HCT116 (cell line): ENCODE results near the gene GJA3. TPM values are rescaled to one million over a fixed set of nuclear protein-coding genes. Genes with fewer than 3 reads are reported as not detected.

Experiments
- ATAC-seq: fragments of 200-7000 bp; cut with Tn5 transposase; 2 replicates; pipeline ENCODE4 v1.9.1; 2020; ENCODE audit warnings: mild to moderate bottlenecking, moderate library complexity
- BruUV-seq: library from RNA; stranded (reverse); fragments of 400-500 nt; replicated peaks from 2 replicates; lab custom pipeline; 2021; lab: Mats Ljungman, UMichigan
- CTCF ChIA-PET: fragments of 300-600 bp; sonication (Branson Sonifier 250); formaldehyde crosslinking; loops from one replicate; lab custom pipeline; 2021; ENCODE audit warnings: antibody characterized with exemption; lab: Charles Lee
- POLR2A ChIA-PET: fragments of 300-600, 350-600 bp; sonication (Branson Sonifier 250); formaldehyde crosslinking; loops from one replicate; lab custom pipeline; 2021; ENCODE audit warnings: antibody characterized with exemption; lab: Charles Lee
- RAD21 ChIA-PET, 2 experiments: fragments of 300-600 bp; sonication (Branson Sonifier 250); formaldehyde crosslinking; loops; one replicate each; lab custom pipeline; 2023; ENCODE audit warnings: low total read pairs in 2 of 2; ENCODE audit not compliant: uncharacterized antibody in 2 of 2, unreplicated experiment in 2 of 2, low non-redundant PET in 1 of 2; lab: Charles Lee
- DNase-seq: peaks from one replicate; pipeline ENCODE4 v3.0.0-alpha.2; 2010; ENCODE audit warnings: low read depth, low spot score
- H2AFZ ChIP-seq: fragments of 200-600 bp; shearing (Covaris generic), sonication (generic); 2 replicates; pipeline ENCODE4 v1.6.1; 2017; ENCODE audit warnings: low read depth, mixed run types, mixed read lengths, antibody characterized with exemption, low read length; ENCODE audit not compliant: poor library complexity, severe bottlenecking
- H3K27ac ChIP-seq: 2 replicates; pipeline ENCODE4 v1.5.1; 2012; ENCODE audit warnings: low read depth, low read length
- H3K27me3 ChIP-seq: fragments of 200-600 bp; sonication (generic); 2 replicates; pipeline ENCODE4 v1.6.1; 2016; ENCODE audit warnings: mixed run types, low read length, mixed read lengths; ENCODE audit not compliant: insufficient read depth
- H3K36me3 ChIP-seq, 2 experiments: fragments of 200-500 bp in 1 of 2; fragments of 200-600 bp in 1 of 2; sonication (Bioruptor generic) in 1 of 2; sonication (generic) in 1 of 2; 2 replicates each; pipeline versions ENCODE4 v1.5.1 to v1.6.1; 2014 to 2016; ENCODE audit warnings: low read length in 2 of 2, inconsistent platforms in 1 of 2, mixed read lengths in 1 of 2, mixed run types in 1 of 2; ENCODE audit not compliant: insufficient read depth in 2 of 2, control insufficient read depth in 1 of 2
- H3K4me1 ChIP-seq, 2 experiments: fragments of 200-600 bp in 1 of 2; sonication (generic) in 1 of 2; 2 replicates each; pipeline versions ENCODE4 v1.5.1 to v1.6.1; 2012 to 2017; ENCODE audit warnings: low read length in 2 of 2, inconsistent platforms in 1 of 2, mild to moderate bottlenecking in 1 of 2, mixed read lengths in 1 of 2, mixed run types in 1 of 2, moderate library complexity in 1 of 2; ENCODE audit not compliant: insufficient read depth in 2 of 2, control insufficient read depth in 1 of 2
- H3K4me2 ChIP-seq: fragments of 200-600 bp; sonication (generic); 2 replicates; pipeline ENCODE4 v1.6.1; 2017; ENCODE audit warnings: mixed run types, low read length, mixed read lengths
- H3K4me3 ChIP-seq, 2 experiments: fragments of 200-600 bp in 1 of 2; sonication (generic) in 1 of 2; replicated peaks in 1 of 2; 2 replicates each; pipeline ENCODE4 v1.5.1; 2011 to 2016; ENCODE audit warnings: low read length in 2 of 2, control low read depth in 1 of 2, low read depth in 1 of 2, mild to moderate bottlenecking in 1 of 2, mixed read lengths in 1 of 2, mixed run types in 1 of 2
- H3K79me2 ChIP-seq: fragments of 200-600 bp; sonication (generic); 2 replicates; pipeline ENCODE4 v1.6.1; 2017; ENCODE audit warnings: mild to moderate bottlenecking, mixed run types, low read length, moderate library complexity, mixed read lengths; ENCODE audit not compliant: insufficient read depth
- H3K9ac ChIP-seq: fragments of 200-600 bp; sonication (generic); 2 replicates; pipeline ENCODE4 v1.6.1; 2016; ENCODE audit warnings: low read length, mixed read lengths
- H3K9me2 ChIP-seq: fragments of 200-600 bp; sonication (generic), shearing (Covaris generic); 2 replicates; pipeline ENCODE4 v1.6.1; 2017; ENCODE audit warnings: mixed run types, mild to moderate bottlenecking, moderate library complexity; ENCODE audit not compliant: insufficient read depth
- H3K9me3 ChIP-seq, 2 experiments: fragments of 200-500 bp in 1 of 2; fragments of 200-600 bp in 1 of 2; sonication (Bioruptor generic) in 1 of 2; sonication (generic) in 1 of 2; 2 replicates each; pipeline ENCODE4 v1.6.1; 2014 to 2017; ENCODE audit warnings: low read length in 2 of 2, mixed read lengths in 2 of 2, inconsistent platforms in 1 of 2, low read depth in 1 of 2, mild to moderate bottlenecking in 1 of 2, mixed run types in 1 of 2, moderate library complexity in 1 of 2; ENCODE audit not compliant: control insufficient read depth in 1 of 2, insufficient read depth in 1 of 2
- H4K20me1 ChIP-seq: fragments of 200-600 bp; sonication (generic), shearing (Covaris generic); 2 replicates; pipeline ENCODE4 v1.6.1; 2017; ENCODE audit warnings: mixed run types, mild to moderate bottlenecking, moderate library complexity; ENCODE audit not compliant: insufficient read depth
- ATF3 ChIP-seq: IDR thresholded peaks from 2 replicates; pipeline ENCODE4 v1.6.1; 2012
- CBX3 ChIP-seq: IDR thresholded peaks from 2 replicates; pipeline ENCODE4 v1.6.1; 2012; ENCODE audit warnings: low read depth
- CEBPB ChIP-seq: IDR thresholded peaks from 2 replicates; pipeline ENCODE4 v1.6.1; 2012; ENCODE audit warnings: low read depth
- EGR1 ChIP-seq: IDR thresholded peaks from 2 replicates; pipeline ENCODE4 v1.6.1; 2012; ENCODE audit warnings: low read depth
- ELF1 ChIP-seq: IDR thresholded peaks from 2 replicates; pipeline ENCODE4 v1.6.1; 2012; ENCODE audit warnings: low read depth, borderline replicate concordance
- EZH2 ChIP-seq: fragments of 200-600 bp; sonication (generic); IDR thresholded peaks from 2 replicates; pipeline ENCODE4 v1.6.1; 2017; ENCODE audit warnings: antibody characterized with exemption, mixed run types
- EZH2phosphoT487 ChIP-seq: fragments of 200-600 bp; IDR thresholded peaks from 2 replicates; pipeline ENCODE4 v1.6.1; 2018; ENCODE audit warnings: antibody characterized with exemption, borderline replicate concordance
- MAX ChIP-seq: IDR thresholded peaks from 2 replicates; pipeline ENCODE4 v1.6.1; 2012
- POLR2A ChIP-seq: IDR thresholded peaks from 2 replicates; pipeline ENCODE4 v1.7.0; 2011; ENCODE audit warnings: borderline replicate concordance; ENCODE audit not compliant: insufficient read depth, insufficient read length; ENCODE audit errors: extremely low read depth
- POLR2AphosphoS5 ChIP-seq: IDR thresholded peaks from 2 replicates; pipeline ENCODE4 v1.6.1; 2011; ENCODE audit warnings: mild to moderate bottlenecking, low read depth, low read length, moderate library complexity
- RAD21 ChIP-seq: IDR thresholded peaks from 2 replicates; pipeline ENCODE4 v1.6.1; 2012; ENCODE audit warnings: low read depth, mild to moderate bottlenecking
- REST ChIP-seq: IDR thresholded peaks from 2 replicates; pipeline ENCODE4 v1.6.1; 2012; ENCODE audit warnings: low read depth
- SIN3A ChIP-seq: IDR thresholded peaks from 2 replicates; pipeline ENCODE4 v1.6.1; 2012; ENCODE audit warnings: low read depth
- SP1 ChIP-seq: IDR thresholded peaks from 2 replicates; pipeline ENCODE4 v1.6.1; 2012; ENCODE audit warnings: low read depth
- SRF ChIP-seq: IDR thresholded peaks from 2 replicates; pipeline ENCODE4 v1.6.1; 2012; ENCODE audit warnings: low read depth
- TCF7L2 ChIP-seq: IDR thresholded peaks from 2 replicates; pipeline ENCODE4 v1.7.0; 2011; ENCODE audit warnings: borderline replicate concordance, inconsistent platforms; ENCODE audit not compliant: insufficient read depth, insufficient read length; ENCODE audit errors: extremely low read depth
- ZFX ChIP-seq: fragments of 450-650 bp; IDR thresholded peaks from 2 replicates; pipeline ENCODE4 v1.6.1; 2017
- ZNF274 ChIP-seq: fragments of 200-500 bp; sonication (Bioruptor generic); IDR thresholded peaks from 2 replicates; pipeline ENCODE4 v1.6.1; 2014; ENCODE audit warnings: mild to moderate bottlenecking, low read depth, low read length, inconsistent platforms
- intact Hi-C: fragments of 100-400 bp; cut with micrococcal nuclease; formaldehyde crosslinking; loops from 2 replicates; pipeline ENCODE4 v1.10.0; 2022
- total RNA-seq: library from RNA; stranded (reverse); gene quantifications from one replicate; pipeline ENCODE4 v1.2.1, GENCODE V29; 2021; ENCODE audit not compliant: unreplicated experiment
- TF ChIP-seq, protein P1 (sequence below): IDR thresholded peaks from 2 replicates; pipeline ENCODE4 v1.6.1; 2011; ENCODE audit warnings: mild to moderate bottlenecking, low read length, moderate library complexity; ENCODE audit not compliant: insufficient replicate concordance; ENCODE audit errors: extremely low read depth
- TF ChIP-seq, protein P2 (sequence below), 3 experiments: fragments of 200-600 bp in 1 of 3; sonication (generic) in 1 of 3; IDR thresholded peaks in 2 of 3; conservative IDR thresholded peaks in 1 of 3; 2 replicates each; pipeline ENCODE4 v1.5.1; 2012 to 2017; ENCODE audit warnings: low read depth in 2 of 3, low read length in 2 of 3, antibody characterized with exemption in 1 of 3, borderline replicate concordance in 1 of 3, control low read depth in 1 of 3, mild to moderate bottlenecking in 1 of 3, mixed read lengths in 1 of 3, mixed run types in 1 of 3, moderate library complexity in 1 of 3; ENCODE audit not compliant: insufficient read depth in 1 of 3

GJA3 gene
- total RNA-seq, 1 experiment from 2014 or later, result 8.0 TPM

DNA sequence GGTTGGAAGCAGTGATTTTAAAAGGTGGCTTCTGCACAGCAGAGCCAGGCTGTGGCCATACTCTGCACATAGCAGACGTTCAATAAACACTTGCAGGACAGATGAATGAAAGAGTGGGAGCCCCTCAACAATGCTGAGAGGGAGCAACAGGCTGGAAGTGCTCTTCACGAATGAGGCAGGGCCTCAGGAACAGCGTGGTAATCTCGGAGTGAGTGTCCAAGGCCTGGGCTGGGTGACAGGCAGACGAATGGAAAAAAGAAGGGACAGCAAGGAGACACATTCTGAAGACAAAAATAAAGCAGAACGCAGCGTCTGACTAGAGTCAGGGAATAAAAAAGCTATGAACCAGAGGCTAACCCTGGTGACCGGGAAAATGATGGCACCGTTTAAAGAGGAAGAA, 11.1 kb downstream of the GJA3 start:
- no peak overlapping the region for H2AFZ ChIP-seq
- H3K79me2 ChIP-seq, result no peaks in the 10 kb centered on the region
- H3K27me3 ChIP-seq, result no peaks in the 10 kb centered on the region
- H3K9ac ChIP-seq, result no peak overlapping the region
- no peaks in the 10 kb centered on the region for H4K20me1 ChIP-seq
- RAD21 ChIA-PET, result no interaction called here
- no peak for ATAC-seq
- H3K36me3 ChIP-seq, result no peaks in the 10 kb centered on the region
- no peak overlapping the region for H3K4me3 ChIP-seq
- no peaks in the 10 kb centered on the region for H3K9me2 ChIP-seq
- no peak for DNase-seq
- no peaks in the 10 kb centered on the region for H3K4me1 ChIP-seq
- TF ChIP-seq ELF1, result no peak
- no peak for TF ChIP-seq POLR2AphosphoS5
- no peak for TF ChIP-seq TCF7L2
- no peak for TF ChIP-seq EZH2phosphoT487
- TF ChIP-seq, protein P1, sequence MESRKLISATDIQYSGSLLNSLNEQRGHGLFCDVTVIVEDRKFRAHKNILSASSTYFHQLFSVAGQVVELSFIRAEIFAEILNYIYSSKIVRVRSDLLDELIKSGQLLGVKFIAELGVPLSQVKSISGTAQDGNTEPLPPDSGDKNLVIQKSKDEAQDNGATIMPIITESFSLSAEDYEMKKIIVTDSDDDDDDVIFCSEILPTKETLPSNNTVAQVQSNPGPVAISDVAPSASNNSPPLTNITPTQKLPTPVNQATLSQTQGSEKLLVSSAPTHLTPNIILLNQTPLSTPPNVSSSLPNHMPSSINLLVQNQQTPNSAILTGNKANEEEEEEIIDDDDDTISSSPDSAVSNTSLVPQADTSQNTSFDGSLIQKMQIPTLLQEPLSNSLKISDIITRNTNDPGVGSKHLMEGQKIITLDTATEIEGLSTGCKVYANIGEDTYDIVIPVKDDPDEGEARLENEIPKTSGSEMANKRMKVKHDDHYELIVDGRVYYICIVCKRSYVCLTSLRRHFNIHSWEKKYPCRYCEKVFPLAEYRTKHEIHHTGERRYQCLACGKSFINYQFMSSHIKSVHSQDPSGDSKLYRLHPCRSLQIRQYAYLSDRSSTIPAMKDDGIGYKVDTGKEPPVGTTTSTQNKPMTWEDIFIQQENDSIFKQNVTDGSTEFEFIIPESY, result no peak
- no peak for TF ChIP-seq EGR1
- no peak for TF ChIP-seq CBX3
- no peak for TF ChIP-seq ZFX
- no peak for TF ChIP-seq ATF3
- no peak for TF ChIP-seq REST
- TF ChIP-seq SRF, result no peak
- TF ChIP-seq, protein P2, sequence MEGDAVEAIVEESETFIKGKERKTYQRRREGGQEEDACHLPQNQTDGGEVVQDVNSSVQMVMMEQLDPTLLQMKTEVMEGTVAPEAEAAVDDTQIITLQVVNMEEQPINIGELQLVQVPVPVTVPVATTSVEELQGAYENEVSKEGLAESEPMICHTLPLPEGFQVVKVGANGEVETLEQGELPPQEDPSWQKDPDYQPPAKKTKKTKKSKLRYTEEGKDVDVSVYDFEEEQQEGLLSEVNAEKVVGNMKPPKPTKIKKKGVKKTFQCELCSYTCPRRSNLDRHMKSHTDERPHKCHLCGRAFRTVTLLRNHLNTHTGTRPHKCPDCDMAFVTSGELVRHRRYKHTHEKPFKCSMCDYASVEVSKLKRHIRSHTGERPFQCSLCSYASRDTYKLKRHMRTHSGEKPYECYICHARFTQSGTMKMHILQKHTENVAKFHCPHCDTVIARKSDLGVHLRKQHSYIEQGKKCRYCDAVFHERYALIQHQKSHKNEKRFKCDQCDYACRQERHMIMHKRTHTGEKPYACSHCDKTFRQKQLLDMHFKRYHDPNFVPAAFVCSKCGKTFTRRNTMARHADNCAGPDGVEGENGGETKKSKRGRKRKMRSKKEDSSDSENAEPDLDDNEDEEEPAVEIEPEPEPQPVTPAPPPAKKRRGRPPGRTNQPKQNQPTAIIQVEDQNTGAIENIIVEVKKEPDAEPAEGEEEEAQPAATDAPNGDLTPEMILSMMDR (IDR thresholded peaks at IDR 0.05 in 2 of 3, conservative IDR thresholded peaks at IDR 0.05 in 1 of 3; ENCODE audit: borderline replicate concordance in 1 of 3, insufficient read depth in 1 of 3, low read depth in 2 of 3, low read length in 2 of 3), result no peak
- no peak for TF ChIP-seq EZH2
- no peak for TF ChIP-seq CEBPB
- TF ChIP-seq RAD21, result no peak
- no peak for TF ChIP-seq SIN3A
- TF ChIP-seq MAX, result no peak
- no peak for TF ChIP-seq POLR2A
- no peak for TF ChIP-seq SP1
- TF ChIP-seq ZNF274, result no peak
- TF ChIP-seq, all 23 proteins: peak for 0
- Histone ChIP-seq H3K9me3 (no peaks in the 10 kb centered on the region), H3K4me2 (no peak overlapping the region), H3K27ac (no peak overlapping the region)
- CTCF ChIA-PET, result no interaction called here
- intact Hi-C loops, result no loop called here
- POLR2A ChIA-PET, result no interaction called here
- no TSS peak for BruUV-seq
